ENCODE data around the gene LRRC36.

GRCh38 chr16:67277294-67277998, 49.2 kb upstream of the LRRC36 start:
- TF ChIP-seq CTCF (IDR thresholded peaks at IDR 0.05) (no peak), POLR2A (IDR thresholded peaks at IDR 0.05) (no peak)

All from right lobe of liver (tissue), 4 donors.